NOMO-1 treated with DMSO at 0.1 percent for 48 hours (cell line): ENCODE results near the gene UGT1A9.
"Not testable (repeated sequence)": the region's sequence is repeated elsewhere in the genome, so short reads cannot be mapped to it uniquely, and the experiment has no call there.

Source experiments
- DNase-seq: peaks from one replicate; lab custom pipeline; 2025; ENCODE audit not compliant: unreplicated experiment; lab: John Stamatoyannopoulos, UW

Gene UGT1A9

DNA sequence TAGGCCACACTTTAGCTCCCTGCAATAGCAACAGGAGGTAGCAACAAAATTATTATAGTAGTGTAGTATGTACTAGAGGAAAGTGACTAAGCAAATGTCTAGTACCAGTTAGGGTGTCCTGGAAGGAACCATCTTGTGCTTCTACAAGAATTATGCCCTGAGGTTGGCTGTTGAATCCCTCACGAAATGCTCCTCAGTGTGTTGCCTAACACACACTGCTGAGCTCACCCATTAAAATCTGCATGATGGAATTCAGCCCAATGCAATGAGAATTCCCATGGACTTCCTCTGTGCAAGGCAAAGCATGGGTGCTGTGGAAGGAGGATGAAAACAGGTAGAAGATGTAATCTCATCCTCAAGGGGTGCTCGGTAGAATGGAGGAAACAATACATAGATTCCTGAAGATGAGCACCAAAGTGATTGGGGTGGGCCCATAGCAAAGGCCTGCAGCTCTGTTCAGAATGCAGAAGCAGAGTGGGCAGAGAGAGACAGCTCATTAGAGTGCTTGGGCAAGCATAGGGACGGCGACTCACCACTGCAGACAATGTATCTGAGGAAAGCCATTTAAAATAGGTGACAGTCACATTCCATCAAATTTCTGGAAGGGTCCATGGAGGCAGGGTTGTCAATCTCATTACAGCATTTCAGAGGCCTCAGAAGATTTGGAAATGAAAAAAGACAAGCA lies 8.8 kb downstream of the UGT1A9 start:
- DNase-seq, result no peak

DNA sequence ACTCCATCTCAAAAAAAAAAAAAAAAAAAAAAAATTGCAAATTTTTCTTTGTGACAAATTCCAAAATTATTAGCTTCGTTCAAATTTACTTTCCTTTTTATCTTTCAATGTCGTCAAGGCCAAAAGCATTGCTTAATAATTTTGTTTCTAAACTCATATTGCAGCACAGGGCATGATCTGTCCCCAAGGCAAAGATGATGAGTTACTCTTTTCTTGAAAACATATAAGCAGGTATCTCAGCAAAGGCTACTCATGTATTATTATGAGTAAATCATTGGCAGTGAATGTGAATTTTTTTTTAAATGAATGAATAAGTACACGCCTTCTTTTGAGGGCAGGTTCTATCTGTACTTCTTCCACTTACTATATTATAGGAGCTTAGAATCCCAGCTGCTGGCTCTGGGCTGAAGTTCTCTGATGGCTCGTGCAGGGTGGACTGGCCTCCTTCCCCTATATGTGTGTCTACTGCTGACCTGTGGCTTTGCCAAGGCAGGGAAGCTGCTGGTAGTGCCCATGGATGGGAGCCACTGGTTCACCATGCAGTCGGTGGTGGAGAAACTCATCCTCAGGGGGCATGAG lies 9.9 kb downstream of the UGT1A9 start, which contains the start of gene UGT1A7:
TSS of gene UGT1A7 (plus strand) at position 381 of the 579 bp plus-strand sequence. CDS start at position 418, 37 bp downstream.
- no peak for DNase-seq

DNA sequence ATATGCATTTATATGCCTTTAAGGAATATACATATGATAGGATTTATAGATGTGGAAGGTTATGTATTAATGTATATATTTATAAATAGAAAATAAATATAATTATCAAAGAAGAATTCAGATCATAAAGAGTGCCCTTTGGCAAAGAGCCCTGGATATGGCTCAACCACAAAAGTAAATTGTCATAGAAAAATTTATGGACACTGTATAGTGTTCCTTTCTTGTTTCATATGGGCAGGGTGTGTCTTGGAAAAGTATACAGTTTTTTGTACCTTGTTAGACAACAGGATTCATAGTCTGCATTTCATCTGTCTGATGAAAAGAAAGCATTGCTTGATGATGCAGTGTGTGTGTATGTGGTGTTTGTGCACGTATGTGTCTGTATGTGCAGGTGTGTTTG lies 12.9 kb downstream of the UGT1A9 start:
- no peak for DNase-seq

DNA sequence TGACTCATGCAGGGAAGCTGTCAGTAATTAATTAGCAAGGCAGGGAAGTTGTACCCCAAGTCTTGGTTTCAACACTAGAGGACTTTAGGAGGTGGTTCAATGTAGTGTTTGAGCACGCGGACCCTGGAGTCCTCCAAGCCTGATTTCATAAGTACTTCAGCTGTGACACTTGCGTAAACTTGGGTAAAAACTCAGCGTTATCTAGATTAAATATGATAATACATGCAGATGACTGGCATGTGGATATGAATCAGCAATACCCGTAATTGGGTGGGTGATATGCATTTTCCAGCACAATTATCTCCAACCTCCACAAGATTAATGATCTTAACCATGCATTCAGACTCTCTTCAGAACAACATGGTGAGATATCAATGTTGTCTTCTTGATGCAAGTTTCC lies 15.2 kb downstream of the UGT1A9 start:
- DNase-seq, result peak; percentile 31

- no peak for DNase-seq
Observed at GRCh38 chr2:233688341-233688740, 16.6 kb downstream of the UGT1A9 start.

- DNase-seq, result no peak
Observed at GRCh38 chr2:233689031-233689430, 17.3 kb downstream of the UGT1A9 start.

DNA sequence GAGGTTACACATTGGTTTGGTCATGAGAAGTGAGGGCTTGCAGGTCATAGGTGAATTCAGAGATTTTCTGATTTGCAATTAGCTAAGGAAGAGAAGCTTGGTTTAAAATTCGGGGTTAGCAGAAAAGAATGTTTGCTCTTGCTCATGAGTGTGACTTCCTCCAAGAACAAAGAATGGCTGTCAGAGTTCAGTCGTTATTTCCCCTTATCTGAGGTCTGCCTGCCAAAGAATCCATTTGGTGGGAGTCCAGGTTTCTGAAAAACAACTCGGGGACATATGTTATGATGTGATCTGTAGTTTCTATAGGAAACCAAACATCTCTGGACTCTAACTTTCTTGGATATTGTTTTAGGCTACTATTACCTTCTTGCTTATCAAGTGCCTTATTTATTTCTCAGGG lies 17.8 kb downstream of the UGT1A9 start:
- DNase-seq, result no peak

- DNase-seq, result no peak
Observed at GRCh38 chr2:233690444-233690843, 18.7 kb downstream of the UGT1A9 start.

DNA sequence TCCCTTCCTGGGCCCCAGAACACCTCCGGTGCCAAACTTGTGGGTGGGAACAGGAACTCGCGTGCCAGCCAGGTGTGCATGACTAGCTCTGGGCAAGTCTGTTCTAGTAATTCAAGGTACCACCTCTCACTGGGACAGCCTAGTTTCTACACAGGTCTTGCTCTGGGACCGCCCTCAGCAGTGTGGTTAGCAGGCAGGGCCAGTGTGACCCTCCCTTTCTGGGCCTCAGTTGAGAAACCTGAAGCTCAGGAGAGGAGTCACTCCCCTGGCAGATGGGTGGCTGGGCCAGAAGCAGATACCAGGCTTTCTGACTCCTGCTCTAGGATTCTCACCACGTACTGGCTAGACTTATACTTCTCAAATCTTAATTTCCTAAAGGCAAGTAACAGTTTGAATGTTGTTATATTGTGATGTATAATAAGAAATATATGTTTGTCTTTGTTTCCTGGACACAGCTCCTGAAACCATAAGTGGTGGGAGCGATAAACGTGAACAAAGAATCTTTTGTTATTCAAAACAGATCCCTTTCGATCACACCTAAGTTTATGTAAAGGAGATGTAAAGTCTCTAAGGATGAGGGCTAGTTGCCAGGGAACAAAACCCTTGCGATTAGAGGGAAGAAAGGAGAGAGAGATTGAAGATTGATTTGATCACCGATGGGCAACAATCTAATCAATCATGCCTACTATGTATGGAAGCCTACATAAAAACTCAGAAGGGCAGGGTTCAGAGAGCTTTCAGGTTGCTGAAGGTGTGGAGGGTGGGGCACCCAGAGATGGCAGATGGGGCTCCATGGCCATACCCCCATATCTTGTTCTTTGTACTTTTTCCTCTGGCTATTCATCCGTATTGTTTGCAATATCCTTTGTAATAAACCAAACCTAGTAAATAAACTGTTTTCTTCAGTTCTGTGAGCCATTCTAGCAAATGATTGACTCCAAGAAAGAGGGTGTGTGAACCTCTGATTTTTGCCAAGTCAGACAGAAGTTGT lies 20.0 kb downstream of the UGT1A9 start:
- no peak for DNase-seq

GRCh38 chr2:233692648-233693047 lies 20.9 kb downstream of the UGT1A9 start, which contains the start of gene UGT1A6:
TSS of gene UGT1A6 (plus strand) at chr2:233692890. CDS start at chr2:233693005, 115 bp downstream.
- no peak for DNase-seq

GRCh38 chr2:233693963-233694362 lies 22.3 kb downstream of the UGT1A9 start:
- no peak for DNase-seq

- no peak for DNase-seq
Observed at GRCh38 chr2:233698740-233699139, 27.0 kb downstream of the UGT1A9 start.

DNA sequence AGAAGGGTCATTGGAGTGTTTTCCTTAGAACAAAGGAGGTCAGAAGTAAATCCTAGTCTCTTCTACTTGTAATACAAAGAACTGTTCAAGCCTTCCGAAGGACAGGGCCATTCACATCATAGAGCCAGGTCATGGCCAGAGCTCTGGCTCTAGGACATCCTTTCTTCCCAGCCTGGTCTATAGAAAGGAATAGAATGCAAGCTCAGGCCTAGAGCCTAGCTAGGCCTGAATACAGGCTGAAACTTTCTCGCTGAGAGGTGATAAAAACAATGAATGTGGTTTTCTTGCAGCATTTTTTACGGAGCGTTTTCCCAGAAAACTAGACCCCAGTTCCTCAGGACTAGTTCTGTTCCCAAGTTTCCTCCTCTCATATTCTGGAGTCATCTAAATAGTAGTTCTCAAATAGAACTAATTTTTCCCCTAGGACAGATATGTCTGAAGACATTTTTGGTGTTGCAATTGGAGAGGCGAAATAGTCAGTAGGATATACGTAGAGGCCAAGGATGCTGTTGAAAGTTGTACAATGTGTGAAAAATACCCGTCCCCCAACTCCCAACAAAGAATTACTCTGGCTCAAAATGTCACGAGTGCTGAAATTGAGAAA lies 27.8 kb downstream of the UGT1A9 start:
- no peak for DNase-seq

DNA sequence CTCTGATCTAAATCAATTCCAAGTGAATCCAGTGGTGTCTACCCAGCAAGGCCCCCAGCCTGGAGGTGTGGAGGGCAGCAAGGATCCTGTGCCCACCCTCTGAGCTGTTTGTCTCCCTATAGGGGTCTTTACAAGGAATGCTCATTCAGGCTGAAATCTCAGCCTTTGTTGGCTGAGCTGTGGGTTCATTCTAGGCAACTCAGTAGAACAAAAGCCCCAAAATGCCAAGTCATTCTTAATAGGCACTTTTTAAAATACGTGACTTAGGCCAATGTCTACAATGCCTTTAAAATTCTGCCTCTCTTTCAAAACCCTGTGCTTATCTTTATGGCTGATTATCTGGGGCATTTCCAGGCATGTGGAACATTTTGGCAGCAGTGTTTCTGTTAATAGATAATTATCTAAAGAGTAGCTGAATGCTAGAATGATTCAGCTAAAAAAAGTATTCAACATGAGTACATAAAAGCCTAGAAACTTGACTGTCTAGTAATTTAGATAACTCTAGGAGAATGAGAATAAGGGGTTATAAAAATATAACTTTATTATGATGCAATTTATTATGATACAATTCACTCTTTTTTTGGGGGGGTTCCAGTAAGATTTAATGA lies 28.4 kb downstream of the UGT1A9 start:
- no peak for DNase-seq

DNA sequence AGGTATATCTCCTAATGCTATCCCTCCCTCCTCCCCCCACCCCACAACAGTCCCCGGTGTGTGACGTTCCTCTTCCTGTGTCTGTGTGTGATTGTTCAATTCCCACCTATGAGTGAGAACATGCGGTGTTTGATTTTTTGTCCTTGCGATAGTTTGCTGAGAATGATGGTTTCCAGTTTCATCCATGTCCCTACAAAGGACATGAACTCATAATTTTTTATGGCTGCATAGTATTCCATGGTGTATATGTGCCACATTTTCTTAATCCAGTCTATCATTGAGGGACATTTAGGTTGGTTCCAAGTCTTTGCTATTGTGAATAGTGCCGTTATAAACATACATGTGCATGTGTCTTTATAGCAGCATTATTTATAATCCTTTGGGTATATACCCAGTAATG lies 29.1 kb downstream of the UGT1A9 start:
- DNase-seq, result not testable (repeated sequence)

DNA sequence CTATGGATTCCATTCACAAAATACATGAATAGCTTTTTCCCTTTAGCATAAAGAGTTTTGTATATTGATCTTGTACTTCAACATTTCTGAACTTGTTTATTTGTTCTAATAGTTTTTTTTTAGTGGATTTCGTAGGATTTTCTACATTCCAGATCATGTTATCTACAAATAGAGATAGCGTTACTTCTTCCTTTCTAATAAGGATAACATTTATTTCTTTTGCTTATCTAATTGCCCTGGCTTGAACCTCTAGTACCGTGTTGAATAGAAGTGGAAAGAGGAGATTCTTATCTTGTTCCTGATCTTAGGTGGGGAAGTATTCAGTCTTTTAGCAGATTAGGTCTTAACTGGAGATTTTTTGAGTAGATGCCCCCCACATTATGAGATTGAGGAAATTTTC lies 30.5 kb downstream of the UGT1A9 start:
- no peak for DNase-seq

DNA sequence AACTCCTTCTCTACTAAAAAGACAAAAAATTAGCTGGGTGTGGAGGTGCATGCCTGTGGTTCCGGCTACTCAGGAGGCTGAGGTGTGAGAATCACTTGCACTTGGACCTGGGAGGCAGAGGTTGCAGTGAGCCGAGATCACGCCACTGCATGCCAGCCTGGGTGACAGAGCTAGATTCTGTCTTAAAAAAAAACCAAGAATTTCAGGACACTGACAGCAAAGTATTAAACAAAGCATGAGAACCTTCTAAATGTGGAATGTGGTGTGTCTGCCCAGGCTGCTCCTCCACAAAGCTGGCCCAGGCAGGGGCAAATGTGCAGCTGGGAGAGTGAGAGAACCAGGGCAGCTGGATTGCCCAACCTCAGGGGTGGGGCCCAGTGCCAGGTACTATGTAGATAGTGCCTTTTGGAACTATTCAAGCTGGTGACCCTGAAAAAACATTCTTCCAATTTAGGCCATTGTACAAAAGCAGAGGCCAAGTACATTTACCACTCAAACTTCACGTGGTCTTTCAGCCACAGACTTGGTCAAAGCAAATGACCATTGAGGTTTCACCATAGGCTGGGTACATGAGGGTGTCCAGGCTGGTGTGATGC lies 34.3 kb downstream of the UGT1A9 start:
- DNase-seq, result no peak

DNA sequence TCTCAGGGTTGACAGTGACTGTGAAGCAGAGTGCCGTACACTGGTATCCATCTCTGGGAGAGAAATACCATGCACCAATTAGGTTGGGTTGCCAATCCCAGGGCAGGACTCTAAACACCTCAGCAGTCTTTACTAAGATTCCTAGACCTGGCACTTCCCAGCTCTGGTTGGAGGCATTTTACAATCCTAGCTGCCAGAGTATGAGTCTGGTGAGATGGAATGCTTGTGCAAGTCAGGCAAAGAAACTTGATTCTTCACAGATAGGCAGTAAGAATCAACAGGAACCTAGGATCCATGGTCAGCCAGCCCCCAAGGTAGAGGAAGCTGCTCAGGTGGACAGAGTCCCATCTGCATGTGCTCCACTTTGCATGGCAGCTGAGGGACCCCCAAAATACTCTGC lies 35.0 kb downstream of the UGT1A9 start:
- no peak for DNase-seq

- no peak for DNase-seq
Observed at GRCh38 chr2:233707940-233708644, 36.4 kb downstream of the UGT1A9 start.

DNA sequence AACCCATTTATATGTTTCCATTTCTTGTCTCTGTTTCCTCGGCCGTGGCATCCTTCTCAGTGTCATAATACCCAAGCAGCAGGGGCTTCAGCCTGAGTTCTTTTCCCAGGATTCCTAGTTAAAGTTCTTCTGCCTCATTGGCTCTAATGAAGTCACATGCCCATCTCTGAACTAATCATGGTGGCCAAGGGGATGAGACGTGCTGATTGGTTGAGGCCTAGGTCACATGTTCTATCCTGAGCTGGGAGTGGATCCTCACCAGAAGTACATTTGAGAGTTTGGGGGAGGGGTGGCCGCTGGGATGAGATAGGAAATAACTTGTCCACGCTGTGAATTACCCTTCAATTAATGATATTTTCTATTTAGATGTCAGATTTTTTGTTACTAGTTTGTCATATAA lies 37.2 kb downstream of the UGT1A9 start:
- DNase-seq, result no peak
